ENCODE data around the gene PAPPA2.

Gene PAPPA2

GRCh38 chr1:176815621-176816020 is 352.6 kb downstream of the PAPPA2 start:
- no peak for DNase-seq

DNA sequence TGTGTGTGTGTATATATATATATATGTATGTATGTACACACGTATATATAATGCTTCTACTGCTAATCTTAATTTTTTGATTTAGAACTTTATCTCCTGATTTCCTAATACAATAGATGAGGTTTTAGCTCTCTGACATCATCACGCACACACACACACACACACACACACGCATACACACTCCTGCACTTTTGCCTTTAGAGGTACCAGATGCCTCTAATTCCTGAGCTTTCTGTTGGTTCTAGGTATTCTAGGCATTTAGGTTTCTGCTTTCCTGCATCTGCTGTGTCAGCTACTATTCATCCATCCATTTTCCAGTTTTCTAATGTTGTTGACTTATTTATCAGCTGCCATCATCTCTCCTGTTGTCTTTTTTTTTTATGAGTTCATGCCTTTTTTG is 353.3 kb downstream of the PAPPA2 start:
- no peak for DNase-seq

- no peak for DNase-seq
Observed at GRCh38 chr1:176820391-176821031, 357.5 kb downstream of the PAPPA2 start.

- no peak for DNase-seq
Observed at GRCh38 chr1:176826265-176826664, 363.3 kb downstream of the PAPPA2 start.

- no peak for DNase-seq
Observed at GRCh38 chr1:176829261-176829660, 366.3 kb downstream of the PAPPA2 start.

- DNase-seq = no peak
Observed at GRCh38 chr1:176831150-176831549, 368.2 kb downstream of the PAPPA2 start.

DNA sequence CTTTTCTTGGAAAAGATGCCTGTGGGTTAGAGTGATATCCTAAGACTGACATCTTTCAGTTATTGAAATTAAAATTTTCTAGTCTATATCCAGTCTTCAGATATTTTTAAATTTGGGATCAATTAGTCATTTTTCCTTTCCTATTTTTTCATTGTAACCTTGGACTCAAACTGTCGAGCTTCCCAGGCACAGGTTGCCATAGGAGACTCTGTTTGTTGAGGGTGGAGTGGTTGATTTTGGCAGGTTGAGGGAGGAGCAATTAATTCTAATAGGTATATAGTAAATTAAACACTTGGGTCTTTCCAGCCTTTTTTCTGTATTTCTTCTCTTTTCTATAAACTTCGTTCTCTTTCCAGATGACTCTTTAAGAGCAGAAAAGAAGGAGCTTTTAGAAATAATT is 374.7 kb downstream of the PAPPA2 start:
- DNase-seq = no peak

DNA sequence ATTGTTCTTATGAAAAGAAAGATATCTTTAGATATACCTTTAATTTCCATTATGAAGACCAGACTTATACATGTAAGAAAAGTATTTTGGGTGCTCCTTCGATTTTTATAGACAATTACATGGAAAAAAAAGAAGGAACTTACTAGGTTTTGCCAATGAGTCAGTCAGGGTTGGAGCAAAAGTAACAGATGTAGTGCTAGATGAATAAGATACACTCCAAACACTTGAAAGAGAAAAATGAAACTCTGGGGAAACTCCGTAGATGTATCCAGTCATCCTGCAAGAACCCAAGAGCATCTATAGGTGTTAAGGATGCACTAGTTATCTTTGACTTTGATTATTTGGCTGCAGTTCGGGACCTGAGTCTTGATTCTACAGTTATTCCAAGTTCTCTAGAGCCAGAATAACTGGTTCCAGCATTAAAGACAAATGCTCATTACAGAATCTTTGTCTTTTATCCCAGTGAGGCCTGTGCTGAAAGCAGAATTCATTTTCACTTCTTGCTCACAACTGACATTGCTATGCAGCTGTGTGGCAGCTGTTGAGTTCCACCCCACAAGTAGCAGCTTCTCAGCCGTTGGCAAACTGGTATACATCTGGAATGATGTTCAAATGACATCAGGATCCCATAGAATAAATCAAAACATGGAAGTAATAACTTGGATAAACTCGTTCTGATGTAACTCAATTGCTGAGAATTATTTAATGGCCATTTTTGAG is 375.5 kb downstream of the PAPPA2 start:
- no peak for DNase-seq

DNA sequence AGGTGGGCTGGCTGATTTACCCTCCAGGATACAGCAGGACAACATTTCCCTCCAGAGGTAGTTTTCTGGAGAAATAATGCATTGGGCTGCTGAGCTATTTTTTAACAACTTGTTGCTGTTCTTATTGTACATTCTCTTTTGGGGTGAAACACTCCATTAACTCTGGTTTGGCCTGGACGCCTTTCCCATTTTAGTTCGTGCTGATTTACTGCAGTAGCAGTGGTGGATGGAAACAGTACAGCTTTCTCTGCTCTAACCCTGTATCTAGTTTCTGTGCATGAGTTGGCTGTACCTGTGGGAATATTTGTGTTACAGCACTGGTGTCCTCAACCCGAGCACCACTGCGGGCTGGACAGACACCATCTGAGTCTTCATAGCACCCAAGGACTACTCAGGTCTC is 376.2 kb downstream of the PAPPA2 start:
- DNase-seq = no peak

- no peak for DNase-seq
Observed at GRCh38 chr1:176841238-176841637, 378.3 kb downstream of the PAPPA2 start.

- no peak for DNase-seq
Observed at GRCh38 chr1:176843352-176844297, 380.6 kb downstream of the PAPPA2 start.

- no peak for DNase-seq
Observed at GRCh38 chr1:176847052-176847451, 384.1 kb downstream of the PAPPA2 start.

DNA sequence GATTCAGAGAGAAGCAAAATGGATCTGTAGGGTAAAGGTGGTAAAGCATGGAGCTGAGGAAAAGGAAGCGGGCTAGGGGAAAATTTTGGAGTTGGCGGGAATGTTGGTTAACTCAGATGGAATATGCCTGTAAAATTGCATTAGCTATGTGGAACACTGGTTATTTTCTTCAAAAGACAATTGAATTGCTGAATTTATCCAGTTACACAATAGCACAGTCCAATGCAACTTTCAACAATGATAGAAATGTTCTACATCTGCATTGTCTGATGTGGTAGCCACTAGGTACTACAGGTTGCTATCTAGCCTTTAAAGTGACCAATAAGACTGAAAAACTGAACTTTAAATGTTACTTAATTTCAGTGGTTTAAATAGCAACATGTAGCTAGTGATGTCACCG is 386.3 kb downstream of the PAPPA2 start:
- no peak for DNase-seq

GRCh38 chr1:176850871-176851270 is 387.9 kb downstream of the PAPPA2 start:
- DNase-seq = no peak

DNA sequence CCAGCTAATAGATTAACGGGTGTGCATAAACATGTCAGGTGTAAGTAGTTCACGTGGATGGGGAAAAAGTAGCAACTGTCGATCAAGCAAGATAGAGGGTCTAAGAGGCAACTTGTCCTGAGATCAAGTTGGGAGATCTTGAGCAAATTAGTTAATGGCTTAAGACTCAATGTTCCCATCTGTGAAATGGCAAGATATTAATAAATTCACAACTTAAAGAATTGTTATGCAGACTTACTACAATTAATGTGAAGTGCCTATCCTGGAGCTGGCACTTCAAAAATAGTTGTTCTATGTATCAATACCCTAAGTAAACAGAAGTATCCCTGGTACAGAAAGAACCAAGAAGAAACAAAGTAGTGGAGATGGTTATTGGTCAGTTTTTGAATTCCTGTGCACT is 389.1 kb downstream of the PAPPA2 start:
- no peak for DNase-seq

- no peak for DNase-seq
Observed at GRCh38 chr1:176853503-176853902, 390.5 kb downstream of the PAPPA2 start.

DNA sequence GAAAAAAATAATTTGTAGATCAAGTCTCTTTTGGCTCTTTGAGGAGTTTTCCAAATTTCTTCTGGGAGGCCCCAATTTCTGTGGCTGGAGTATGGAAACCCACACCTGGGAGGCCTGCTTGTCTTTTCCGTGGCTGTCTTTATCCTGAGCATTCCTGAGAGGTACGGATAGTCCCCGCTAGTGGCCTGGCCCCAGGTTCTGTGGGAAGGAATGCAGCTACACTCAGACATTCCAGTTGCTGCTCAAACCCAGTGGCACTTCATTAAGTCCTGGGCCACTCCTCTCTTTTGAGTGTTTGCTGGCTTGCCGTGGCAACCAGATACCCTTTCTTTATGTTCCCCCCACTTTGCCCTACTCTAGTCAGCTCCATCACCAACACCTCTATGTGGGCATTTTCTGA is 391.1 kb downstream of the PAPPA2 start:
- no peak for DNase-seq

GRCh38 chr1:176854758-176855745 is 392.1 kb downstream of the PAPPA2 start:
- no peak for DNase-seq

- no peak for DNase-seq
Observed at GRCh38 chr1:176857632-176858031, 394.7 kb downstream of the PAPPA2 start.

GRCh38 chr1:176858433-176858916 is 395.5 kb downstream of the PAPPA2 start:
- DNase-seq = no peak

DNA sequence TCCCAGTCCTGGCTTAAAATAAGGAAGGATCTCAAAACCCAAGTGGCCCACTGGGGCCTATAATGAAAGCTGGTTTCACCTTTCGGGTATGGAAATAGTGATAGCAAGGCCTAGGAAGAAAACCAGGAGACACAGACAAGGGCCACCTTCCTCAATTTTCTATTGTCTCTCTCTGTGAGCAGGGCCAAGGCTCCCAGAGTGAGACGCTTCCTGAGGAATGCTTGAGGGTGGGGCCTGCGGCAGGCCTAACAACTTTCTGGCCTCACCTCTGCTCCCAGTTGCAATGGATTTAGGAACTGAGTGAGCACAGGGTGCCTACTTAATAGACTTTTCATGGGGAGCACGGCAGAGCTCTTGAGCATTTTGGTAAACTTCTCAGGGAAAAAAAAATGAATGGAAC is 400.6 kb downstream of the PAPPA2 start:
- no peak for DNase-seq

GRCh38 chr1:176864211-176864610 is 401.2 kb downstream of the PAPPA2 start:
- DNase-seq = no peak
